ENCODE data around the gene RPL10A.
"Not testable (repeated sequence)": the region's sequence is repeated elsewhere in the genome, so short reads cannot be mapped to it uniquely, and the experiment has no call there.

DNA sequence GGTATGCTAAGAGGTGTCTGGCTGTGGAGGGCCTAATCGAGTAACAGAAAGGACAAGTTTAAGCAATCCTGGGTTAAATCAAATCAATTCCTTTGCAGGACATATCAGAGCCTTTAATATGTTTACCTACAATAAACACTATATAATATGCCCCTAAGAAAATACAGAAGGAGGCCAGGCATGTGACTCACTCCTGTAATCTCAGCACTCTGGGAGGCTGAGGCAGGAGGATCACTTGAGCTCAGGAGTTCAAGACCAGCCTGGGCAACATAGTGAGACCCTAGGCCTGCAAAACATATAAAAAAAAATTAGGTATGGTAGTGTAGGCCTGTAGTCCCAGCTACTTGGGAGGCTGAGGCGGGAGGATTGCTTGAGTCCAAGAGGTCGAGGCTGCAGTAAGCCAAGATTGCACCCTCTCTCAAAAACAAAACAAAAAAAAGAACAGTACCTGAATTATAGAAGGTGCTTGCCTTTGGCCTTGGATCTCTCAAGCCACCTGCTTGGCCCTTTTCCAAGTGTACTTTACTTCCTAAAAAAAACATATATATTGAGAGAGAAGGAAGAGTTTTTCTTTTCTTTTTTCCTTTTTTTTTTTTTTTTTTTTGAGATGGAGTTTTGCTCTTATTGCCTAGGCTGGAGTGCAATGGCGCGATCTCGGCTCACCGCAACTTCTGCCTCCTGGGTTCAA, 29.7 kb upstream of the RPL10A start:
- TF ChIP-seq, protein P1, sequence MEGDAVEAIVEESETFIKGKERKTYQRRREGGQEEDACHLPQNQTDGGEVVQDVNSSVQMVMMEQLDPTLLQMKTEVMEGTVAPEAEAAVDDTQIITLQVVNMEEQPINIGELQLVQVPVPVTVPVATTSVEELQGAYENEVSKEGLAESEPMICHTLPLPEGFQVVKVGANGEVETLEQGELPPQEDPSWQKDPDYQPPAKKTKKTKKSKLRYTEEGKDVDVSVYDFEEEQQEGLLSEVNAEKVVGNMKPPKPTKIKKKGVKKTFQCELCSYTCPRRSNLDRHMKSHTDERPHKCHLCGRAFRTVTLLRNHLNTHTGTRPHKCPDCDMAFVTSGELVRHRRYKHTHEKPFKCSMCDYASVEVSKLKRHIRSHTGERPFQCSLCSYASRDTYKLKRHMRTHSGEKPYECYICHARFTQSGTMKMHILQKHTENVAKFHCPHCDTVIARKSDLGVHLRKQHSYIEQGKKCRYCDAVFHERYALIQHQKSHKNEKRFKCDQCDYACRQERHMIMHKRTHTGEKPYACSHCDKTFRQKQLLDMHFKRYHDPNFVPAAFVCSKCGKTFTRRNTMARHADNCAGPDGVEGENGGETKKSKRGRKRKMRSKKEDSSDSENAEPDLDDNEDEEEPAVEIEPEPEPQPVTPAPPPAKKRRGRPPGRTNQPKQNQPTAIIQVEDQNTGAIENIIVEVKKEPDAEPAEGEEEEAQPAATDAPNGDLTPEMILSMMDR (IDR thresholded peaks at IDR 0.05) = not testable (repeated sequence)
- TF ChIP-seq EP300 (IDR thresholded peaks at IDR 0.05) = not testable (repeated sequence)

Data from upper lobe of left lung (tissue), 4 donors.